BJ (cell line): ENCODE results near the gene DYNC1H1. TPM values are rescaled to one million over a fixed set of nuclear protein-coding genes. Genes with fewer than 3 reads are reported as not detected.

Source experiments
- CTCF ChIA-PET: fragments of 350-600 bp; formaldehyde crosslinking; extraction: SDS; loops from one replicate; lab custom pipeline; 2021; ENCODE audit warnings: antibody characterized with exemption, inconsistent platforms; lab: Yijun Ruan, JAX
- POLR2A ChIA-PET: fragments of 300-600 bp; sonication (Branson Sonifier 250); formaldehyde crosslinking; extraction: SDS; loops from one replicate; lab custom pipeline; 2021; ENCODE audit warnings: antibody characterized with exemption; lab: Charles Lee
- DNase-seq: peaks from one replicate; pipeline ENCODE4 v3.0.0-alpha.2; 2011; ENCODE audit warnings: low read depth
- H3K27me3 ChIP-seq: 2 replicates; pipeline ENCODE4 v1.6.0; 2011; ENCODE audit warnings: low read length; ENCODE audit not compliant: control insufficient read depth, insufficient read depth
- H3K36me3 ChIP-seq: 2 replicates; pipeline ENCODE4 v1.5.1; 2011; ENCODE audit warnings: low read length; ENCODE audit not compliant: control insufficient read depth, insufficient read depth
- H3K4me3 ChIP-seq: 2 replicates; pipeline ENCODE4 v1.5.1; 2011; ENCODE audit warnings: low read depth, mild to moderate bottlenecking, control low read depth, low read length
- polyA plus RNA-seq: library from polyadenylated mRNA; depleted of rRNA; stranded (reverse); fragments of >200 nt; gene quantifications from 2 replicates; pipeline ENCODE4 v1.2.3, GENCODE V29; 2011
- TF ChIP-seq, protein P1 (sequence below): IDR thresholded peaks from 2 replicates; pipeline ENCODE4 v1.5.1; 2011; ENCODE audit warnings: low read depth, mild to moderate bottlenecking, control low read depth, inconsistent platforms, low read length, moderate library complexity; ENCODE audit not compliant: insufficient read depth

The DYNC1H1 gene
- polyA plus RNA-seq, 1 experiment, result 139 TPM

DNA sequence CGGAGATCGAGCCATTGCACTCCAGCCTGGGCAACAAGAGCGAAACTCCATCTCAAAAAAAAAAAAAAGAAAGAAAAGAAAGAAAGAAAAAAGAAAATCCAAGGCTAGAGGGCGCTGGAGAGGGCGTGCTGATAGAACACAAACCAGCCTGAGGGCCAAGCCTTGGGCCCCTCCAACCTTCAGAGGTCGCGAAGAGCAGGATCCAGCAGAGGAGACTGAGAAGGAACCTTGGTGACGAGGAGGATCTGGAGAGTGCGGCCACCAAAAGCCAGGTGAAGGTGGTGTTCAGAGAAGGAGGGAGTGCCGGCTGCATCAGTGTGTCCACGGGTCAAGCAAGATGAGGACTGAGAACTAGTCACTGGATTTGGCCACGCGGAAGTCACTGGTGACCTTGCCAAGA, 4.1 kb upstream of the DYNC1H1 start:
- H3K4me3 ChIP-seq, result no peak overlapping the region
- POLR2A ChIA-PET, result no interaction called here
- H3K27me3 ChIP-seq, result no peaks in the 10 kb centered on the region
- TF ChIP-seq, protein P1, sequence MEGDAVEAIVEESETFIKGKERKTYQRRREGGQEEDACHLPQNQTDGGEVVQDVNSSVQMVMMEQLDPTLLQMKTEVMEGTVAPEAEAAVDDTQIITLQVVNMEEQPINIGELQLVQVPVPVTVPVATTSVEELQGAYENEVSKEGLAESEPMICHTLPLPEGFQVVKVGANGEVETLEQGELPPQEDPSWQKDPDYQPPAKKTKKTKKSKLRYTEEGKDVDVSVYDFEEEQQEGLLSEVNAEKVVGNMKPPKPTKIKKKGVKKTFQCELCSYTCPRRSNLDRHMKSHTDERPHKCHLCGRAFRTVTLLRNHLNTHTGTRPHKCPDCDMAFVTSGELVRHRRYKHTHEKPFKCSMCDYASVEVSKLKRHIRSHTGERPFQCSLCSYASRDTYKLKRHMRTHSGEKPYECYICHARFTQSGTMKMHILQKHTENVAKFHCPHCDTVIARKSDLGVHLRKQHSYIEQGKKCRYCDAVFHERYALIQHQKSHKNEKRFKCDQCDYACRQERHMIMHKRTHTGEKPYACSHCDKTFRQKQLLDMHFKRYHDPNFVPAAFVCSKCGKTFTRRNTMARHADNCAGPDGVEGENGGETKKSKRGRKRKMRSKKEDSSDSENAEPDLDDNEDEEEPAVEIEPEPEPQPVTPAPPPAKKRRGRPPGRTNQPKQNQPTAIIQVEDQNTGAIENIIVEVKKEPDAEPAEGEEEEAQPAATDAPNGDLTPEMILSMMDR, result peak; percentile 56
- no peak for DNase-seq
- CTCF ChIA-PET, result interaction anchor here (0.7 to 4.9 kb wide), 10 partner anchors 8 to 356 kb away, joined by 3 to 39 read pairs (median 4); no protein-coding TSS in a partner anchor
- H3K36me3 ChIP-seq, result no peaks in the 10 kb centered on the region

DNA sequence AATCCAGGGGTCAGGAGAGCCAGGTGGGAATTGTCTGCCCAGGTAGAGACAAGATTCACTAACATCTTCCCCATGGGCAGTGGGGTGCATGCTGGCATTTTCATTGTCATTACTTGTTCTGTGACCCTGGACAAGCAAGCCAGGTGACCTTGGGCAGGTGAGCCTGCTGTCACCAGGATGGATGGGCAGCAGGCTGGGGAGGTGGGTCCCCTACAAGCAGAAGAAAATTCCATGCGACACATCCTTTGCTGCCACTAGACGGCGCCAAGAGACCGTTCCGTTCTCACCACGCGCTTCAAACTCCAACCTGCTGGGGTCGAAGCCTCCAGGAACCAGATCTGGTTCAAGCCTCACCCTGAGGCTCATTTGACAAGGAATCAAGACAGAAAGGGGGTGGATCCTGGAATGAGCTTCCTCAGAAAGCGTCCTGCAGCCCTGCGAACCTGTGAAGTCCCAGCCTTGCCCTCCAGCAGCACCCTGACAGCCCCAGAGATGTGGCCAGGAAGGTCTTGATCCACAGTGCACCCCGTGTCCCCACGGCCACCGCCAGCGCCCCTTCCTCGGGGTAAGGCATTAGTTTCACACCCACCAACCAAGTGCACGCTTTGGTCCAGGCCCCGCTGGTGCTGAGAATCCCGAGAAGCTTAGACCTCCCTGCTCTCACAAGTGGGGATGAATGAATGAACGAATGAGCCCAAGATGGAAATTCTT, 3.2 kb upstream of the DYNC1H1 start:
- TF ChIP-seq, protein P1, result peak; percentile 96
- CTCF ChIA-PET, result interaction anchor here (0.5 to 4.9 kb wide), 28 partner anchors 9 to 477 kb away, joined by 3 to 39 read pairs (median 4); partner anchors contain the start of gene HSP90AA1
- Histone ChIP-seq H3K4me3 (no peak overlapping the region), H3K27me3 (no peaks in the 10 kb centered on the region), H3K36me3 (no peaks in the 10 kb centered on the region)
- POLR2A ChIA-PET, result no interaction called here
- no peak for DNase-seq

DNA sequence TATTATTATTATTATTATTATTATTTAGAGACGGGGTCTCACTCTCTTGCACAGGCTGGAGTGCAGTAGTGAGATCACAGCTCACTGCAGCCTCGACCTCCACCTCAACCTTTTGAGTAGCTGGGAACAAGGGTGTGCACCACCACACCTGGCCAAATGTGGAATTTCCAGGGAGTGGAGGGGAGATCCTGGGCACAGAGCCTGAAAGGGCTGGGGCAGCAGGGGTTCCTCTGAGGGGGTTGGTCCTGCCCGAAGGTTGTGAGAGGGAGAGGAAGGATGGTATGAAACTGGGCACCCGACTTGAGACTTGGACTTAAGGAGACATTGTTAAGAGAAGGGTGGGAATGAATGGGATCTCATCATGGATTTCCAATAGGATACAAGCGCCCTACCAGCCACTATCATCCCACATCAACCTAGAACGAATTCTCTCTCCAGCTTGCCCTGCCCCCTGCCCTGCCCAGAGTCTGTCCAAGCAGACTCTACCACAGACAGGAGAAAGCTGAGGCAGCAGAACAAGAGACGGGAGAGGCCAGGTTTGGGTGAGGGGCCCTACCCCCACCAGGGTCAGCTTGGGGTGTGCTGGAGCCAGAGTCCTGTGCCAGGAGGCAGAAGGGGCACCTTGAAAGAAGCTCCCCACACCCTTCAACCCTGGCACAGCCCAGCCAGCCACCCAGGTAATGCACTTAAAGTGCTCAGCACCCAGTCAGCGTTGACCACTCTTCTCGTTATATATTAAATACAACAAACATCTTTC, 2.4 kb upstream of the DYNC1H1 start:
- no peaks in the 10 kb centered on the region for H3K36me3 ChIP-seq
- ChIA-PET POLR2A (no interaction called here), CTCF (interaction anchor here (0.8 to 4.9 kb wide), 23 partner anchors 9 to 477 kb away, joined by 3 to 39 read pairs (median 4); partner anchors contain the start of gene HSP90AA1)
- H3K27me3 ChIP-seq, result no peaks in the 10 kb centered on the region
- DNase-seq, result no peak
- H3K4me3 ChIP-seq, result no peak overlapping the region
- TF ChIP-seq, protein P1, result no peak

DNA sequence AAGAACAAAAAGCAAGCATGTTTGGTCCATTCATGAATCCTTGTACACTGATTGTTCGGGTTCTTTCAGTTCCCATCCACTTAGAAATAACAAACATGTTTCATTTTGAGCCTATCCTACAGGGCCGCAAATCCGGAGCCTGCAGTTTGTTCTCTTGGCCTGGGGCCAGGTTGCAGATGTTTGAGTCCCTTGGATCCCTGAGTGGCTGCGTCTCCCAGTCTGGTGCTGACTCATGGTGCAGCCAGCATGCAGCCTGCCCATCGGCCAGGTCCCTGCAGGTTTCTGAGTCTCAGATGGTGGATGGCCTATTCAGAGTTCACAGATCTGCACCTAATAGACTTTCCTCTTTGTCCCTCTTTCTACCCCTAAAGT, 1.9 kb upstream of the DYNC1H1 start:
- CTCF ChIA-PET, result interaction anchor here (1.0 to 4.9 kb wide), 10 partner anchors 11 to 363 kb away, joined by 3 to 39 read pairs (median 4); partner anchors contain the start of gene HSP90AA1
- Histone ChIP-seq H3K4me3 (no peak overlapping the region), H3K27me3 (no peaks in the 10 kb centered on the region), H3K36me3 (no peaks in the 10 kb centered on the region)
- TF ChIP-seq, protein P1, result no peak
- DNase-seq, result no peak
- POLR2A ChIA-PET, result no interaction called here

GRCh38 chr14:101963052-101963451, 1.3 kb upstream of the DYNC1H1 start:
- no peaks in the 10 kb centered on the region for H3K27me3 ChIP-seq
- no peak for DNase-seq
- H3K4me3 ChIP-seq, result no peak overlapping the region
- TF ChIP-seq, protein P1, result no peak
- H3K36me3 ChIP-seq, result peaks cover under 1% of the 10 kb centered on the region; the same call in 1 of the 2 replicates
- ChIA-PET POLR2A (no interaction called here), CTCF (interaction anchor here (1.0 to 3.2 kb wide), 2 partner anchors 11 to 134 kb away, joined by 4 to 10 read pairs; no protein-coding TSS in a partner anchor)
